Lower leg skin (tissue), 4 donors: ENCODE results near the gene ZHX3. TPM values are rescaled to one million over a fixed set of nuclear protein-coding genes. Genes with fewer than 3 reads are reported as not detected.

ENCODE experiments used
- DNase-seq, 2 donors: peaks; one replicate each; pipeline ENCODE4 v3.0.0-alpha.2; 2019; ENCODE audit warnings: low spot score in 2 of 2
- H3K4me3 ChIP-seq: fragments of 200-600 bp; sonication (generic); 2 replicates; pipeline ENCODE4 v1.5.1; 2017; ENCODE audit warnings: mild to moderate bottlenecking, low read depth; ENCODE audit not compliant: poor library complexity, severe bottlenecking
- POLR2A ChIP-seq, 2 donors: fragments of 450-650 bp; IDR thresholded peaks; one replicate each; pipeline ENCODE4 v1.6.1; 2016 to 2017; ENCODE audit warnings: antibody characterized with exemption in 2 of 2, mild to moderate bottlenecking in 1 of 2, moderate library complexity in 1 of 2
- WGBS, 2 donors: methylation state at CpG; one replicate each; pipeline ENCODE4 v1.1.5; 2018; 5-methylcytosine and 5-hydroxymethylcytosine counted together
- intact Hi-C: fragments of 100-400 bp; cut with DNase I; formaldehyde crosslinking; loops from one replicate; pipeline ENCODE4 v1.15.0; 2023; ENCODE audit warnings: low total_unique reads
- total RNA-seq, 4 donors: library from RNA; depleted of rRNA; stranded (reverse); fragments of >200 nt; gene quantifications; one replicate each; pipeline ENCODE4 v1.1.0, GENCODE V29; 2016
- TF ChIP-seq, protein P1 (sequence below), 3 donors: fragments of 450-650 bp; IDR thresholded peaks; one replicate each; pipeline ENCODE4 v1.5.1; 2016; ENCODE audit warnings: antibody characterized with exemption in 3 of 3, mild to moderate bottlenecking in 3 of 3, moderate library complexity in 2 of 3

The ZHX3 gene
- total RNA-seq, 4 donors from 2014 or later: 19.3 to 33.1 (median 25.5) TPM

DNA sequence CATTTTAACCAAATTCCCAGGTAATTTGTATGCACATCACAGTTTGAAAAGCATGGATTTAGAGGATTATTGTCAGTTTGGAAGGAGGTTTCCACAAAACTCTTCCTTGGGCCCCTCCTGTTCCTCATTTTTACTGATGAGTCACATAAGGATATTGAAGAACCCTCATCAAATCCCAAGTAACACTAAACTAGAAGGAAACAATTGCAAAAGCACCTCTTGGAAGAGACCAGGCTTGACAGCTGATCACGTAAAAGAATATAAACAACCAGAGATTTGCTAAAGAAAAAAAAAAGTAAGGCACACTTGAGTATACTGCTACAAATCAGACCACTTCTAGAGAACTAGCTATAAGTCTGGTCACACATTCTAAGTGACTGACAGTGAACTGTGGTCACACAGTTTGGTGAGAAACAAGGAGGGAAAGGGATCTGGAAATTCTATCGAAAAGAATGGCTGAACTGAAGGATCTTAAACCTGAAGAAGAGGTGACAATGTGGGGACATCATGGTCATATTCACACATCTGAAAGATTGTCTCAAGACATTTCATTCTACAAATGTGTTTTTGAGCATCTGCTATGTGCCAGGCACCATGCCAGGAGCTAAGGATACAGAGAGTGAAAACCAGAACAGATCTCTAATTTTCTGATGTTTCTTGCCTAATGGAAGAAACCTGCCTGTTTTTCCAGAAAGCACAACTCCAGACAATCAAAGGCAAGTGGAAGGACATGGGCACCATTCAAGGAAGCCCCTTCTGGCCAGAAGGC is 24.1 kb downstream of the ZHX3 start:
- WGBS, 2 donors: 72 to 74% methylated on average over 2 of the region's 2 CpGs
- intact Hi-C loops: no loop called here
- no peak overlapping the region for H3K4me3 ChIP-seq
- no peak for DNase-seq
- no peak for TF ChIP-seq POLR2A (IDR thresholded peaks at IDR 0.05)
- TF ChIP-seq, protein P1, sequence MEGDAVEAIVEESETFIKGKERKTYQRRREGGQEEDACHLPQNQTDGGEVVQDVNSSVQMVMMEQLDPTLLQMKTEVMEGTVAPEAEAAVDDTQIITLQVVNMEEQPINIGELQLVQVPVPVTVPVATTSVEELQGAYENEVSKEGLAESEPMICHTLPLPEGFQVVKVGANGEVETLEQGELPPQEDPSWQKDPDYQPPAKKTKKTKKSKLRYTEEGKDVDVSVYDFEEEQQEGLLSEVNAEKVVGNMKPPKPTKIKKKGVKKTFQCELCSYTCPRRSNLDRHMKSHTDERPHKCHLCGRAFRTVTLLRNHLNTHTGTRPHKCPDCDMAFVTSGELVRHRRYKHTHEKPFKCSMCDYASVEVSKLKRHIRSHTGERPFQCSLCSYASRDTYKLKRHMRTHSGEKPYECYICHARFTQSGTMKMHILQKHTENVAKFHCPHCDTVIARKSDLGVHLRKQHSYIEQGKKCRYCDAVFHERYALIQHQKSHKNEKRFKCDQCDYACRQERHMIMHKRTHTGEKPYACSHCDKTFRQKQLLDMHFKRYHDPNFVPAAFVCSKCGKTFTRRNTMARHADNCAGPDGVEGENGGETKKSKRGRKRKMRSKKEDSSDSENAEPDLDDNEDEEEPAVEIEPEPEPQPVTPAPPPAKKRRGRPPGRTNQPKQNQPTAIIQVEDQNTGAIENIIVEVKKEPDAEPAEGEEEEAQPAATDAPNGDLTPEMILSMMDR (IDR thresholded peaks at IDR 0.05): no peak

DNA sequence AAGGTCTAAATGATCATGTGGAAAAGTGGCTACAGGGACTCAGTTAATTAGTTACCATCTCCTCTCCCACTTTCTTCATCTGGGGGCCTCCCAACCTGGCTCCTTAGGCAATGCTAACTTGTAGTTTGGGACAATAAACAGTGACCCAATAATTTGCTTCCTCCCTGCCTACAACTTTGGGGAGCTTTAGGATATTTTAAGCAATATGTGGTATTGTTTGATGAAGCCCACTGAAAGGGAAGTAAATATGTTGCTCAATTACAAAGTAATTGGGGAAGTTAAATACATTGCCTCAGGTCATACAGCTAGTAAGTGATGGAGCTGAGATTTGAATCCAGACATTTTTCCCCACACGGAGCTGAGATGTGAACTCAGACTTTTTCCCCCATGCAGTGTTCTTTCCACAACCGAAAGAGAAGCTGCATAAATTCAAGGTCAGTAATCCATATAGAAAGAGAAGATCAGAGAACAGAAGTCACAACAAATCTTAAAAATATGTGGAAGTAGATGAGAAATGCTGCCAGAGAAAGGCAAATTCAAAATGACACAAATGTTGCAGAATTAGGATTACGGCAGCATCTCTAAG is 26.6 kb downstream of the ZHX3 start:
- WGBS, 2 donors: 68 to 74% methylated on average over 3 of the region's 3 CpGs
- intact Hi-C loops: no loop called here
- no peak overlapping the region for H3K4me3 ChIP-seq
- no peak for DNase-seq
- TF ChIP-seq, protein P1 (IDR thresholded peaks at IDR 0.05): no peak
- no peak for TF ChIP-seq POLR2A (IDR thresholded peaks at IDR 0.05)

DNA sequence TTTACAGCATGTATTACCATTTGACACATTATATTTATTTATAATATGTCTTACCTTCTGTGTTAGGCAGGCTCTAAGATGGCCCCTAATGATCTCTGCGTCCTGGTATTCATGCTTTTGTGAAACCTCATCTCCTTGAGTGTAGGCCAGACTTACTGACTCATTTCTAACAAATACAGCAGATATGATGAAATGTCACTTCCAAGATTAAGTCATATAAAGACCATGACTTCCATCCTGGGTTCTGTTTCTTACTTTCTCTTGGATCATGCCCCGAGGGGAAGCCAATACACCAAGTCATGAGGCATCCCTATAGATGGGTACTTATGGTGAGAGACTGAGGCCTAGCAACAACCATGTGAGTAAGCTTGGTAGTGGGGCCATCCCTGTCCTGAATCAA is 30.2 kb downstream of the ZHX3 start:
- intact Hi-C loops: no loop called here
- TF ChIP-seq, protein P1 (IDR thresholded peaks at IDR 0.05): no peak
- TF ChIP-seq POLR2A (IDR thresholded peaks at IDR 0.05): no peak
- H3K4me3 ChIP-seq: no peak overlapping the region
- 91 to 93% methylated on average over 2 of the region's 2 CpGs for WGBS, 2 donors
- no peak for DNase-seq

- DNase-seq: no peak
- 91 to 95% methylated on average over 2 of the region's 2 CpGs for WGBS, 2 donors
- no peak for TF ChIP-seq POLR2A (IDR thresholded peaks at IDR 0.05)
- TF ChIP-seq, protein P1 (IDR thresholded peaks at IDR 0.05): no peak
These were observed 31.2 kb downstream of the ZHX3 start for GRCh38 chr20:41286240-41286851.

GRCh38 chr20:41279546-41280225 is 37.8 kb downstream of the ZHX3 start:
- 64 to 73% methylated on average over 3 of the region's 3 CpGs for WGBS, 2 donors
- intact Hi-C loops: no loop called here
- no peak overlapping the region for H3K4me3 ChIP-seq
- DNase-seq: no peak
- TF ChIP-seq, protein P1 (IDR thresholded peaks at IDR 0.05): no peak
- TF ChIP-seq POLR2A (IDR thresholded peaks at IDR 0.05): no peak

More at GRCh38 chr20:41286240-41286851, 31.2 kb downstream of the ZHX3 start:
- intact Hi-C loops: no loop called here
- H3K4me3 ChIP-seq: no peak overlapping the region
